ENCODE results near the gene CEACAM6. TPM values are rescaled to one million over a fixed set of nuclear protein-coding genes. Genes with fewer than 3 reads are reported as not detected.

The CEACAM6 gene
- total and polyA plus RNA-seq, 12 donors: 0.03 to 0.12 (median 0.10) TPM; not detected in 9

GRCh38 chr19:41771410-41771809 lies 16.1 kb downstream of the CEACAM6 start:
- Histone ChIP-seq H3K36me3 (no peaks in the 10 kb centered on the region), H3K4me1 (no peaks in the 10 kb centered on the region), H3K27me3 (peaks cover 0 to 45% (median 17%) of the 10 kb centered on the region in 7 donors), H3K27ac (no peak overlapping the region), H3K9me3 (no peaks in the 10 kb centered on the region), H3K4me3 (no peak overlapping the region)
- no peak for ATAC-seq
- no peak for DNase-seq
- 91 to 94% methylated on average over 2 of the region's 2 CpGs for WGBS, 2 donors
- intact Hi-C loops (cut with DNase I): no loop called here
- TF ChIP-seq, protein P1, sequence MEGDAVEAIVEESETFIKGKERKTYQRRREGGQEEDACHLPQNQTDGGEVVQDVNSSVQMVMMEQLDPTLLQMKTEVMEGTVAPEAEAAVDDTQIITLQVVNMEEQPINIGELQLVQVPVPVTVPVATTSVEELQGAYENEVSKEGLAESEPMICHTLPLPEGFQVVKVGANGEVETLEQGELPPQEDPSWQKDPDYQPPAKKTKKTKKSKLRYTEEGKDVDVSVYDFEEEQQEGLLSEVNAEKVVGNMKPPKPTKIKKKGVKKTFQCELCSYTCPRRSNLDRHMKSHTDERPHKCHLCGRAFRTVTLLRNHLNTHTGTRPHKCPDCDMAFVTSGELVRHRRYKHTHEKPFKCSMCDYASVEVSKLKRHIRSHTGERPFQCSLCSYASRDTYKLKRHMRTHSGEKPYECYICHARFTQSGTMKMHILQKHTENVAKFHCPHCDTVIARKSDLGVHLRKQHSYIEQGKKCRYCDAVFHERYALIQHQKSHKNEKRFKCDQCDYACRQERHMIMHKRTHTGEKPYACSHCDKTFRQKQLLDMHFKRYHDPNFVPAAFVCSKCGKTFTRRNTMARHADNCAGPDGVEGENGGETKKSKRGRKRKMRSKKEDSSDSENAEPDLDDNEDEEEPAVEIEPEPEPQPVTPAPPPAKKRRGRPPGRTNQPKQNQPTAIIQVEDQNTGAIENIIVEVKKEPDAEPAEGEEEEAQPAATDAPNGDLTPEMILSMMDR (IDR thresholded peaks at IDR 0.05): no peak

- H3K27me3 ChIP-seq: peaks cover 0 to 55% (median 32%) of the 10 kb centered on the region in 7 donors
Measured at GRCh38 chr19:41774515-41774980, 19.2 kb downstream of the CEACAM6 start.

DNA sequence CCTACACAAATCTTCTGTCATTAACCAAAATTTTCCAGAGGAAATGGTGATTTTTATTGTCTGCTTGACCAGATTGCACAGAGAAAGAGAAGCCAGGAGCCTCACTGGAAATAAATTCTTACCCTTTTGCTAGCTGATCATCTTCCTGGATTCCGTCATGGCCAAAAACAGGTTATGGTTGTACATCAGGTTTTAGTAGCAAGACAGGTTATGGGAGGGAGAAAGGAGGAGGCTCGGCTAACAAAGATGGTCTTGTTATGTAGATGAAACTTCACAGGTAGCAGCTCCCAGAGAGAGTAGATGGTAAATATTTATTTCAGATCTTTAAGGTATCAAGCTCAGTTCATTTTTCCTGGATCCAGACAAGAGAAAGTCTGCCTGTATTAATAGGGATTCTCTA lies 21.4 kb downstream of the CEACAM6 start:
- WGBS, 2 donors: 71 to 78% methylated on average over 2 of the region's 2 CpGs
- ATAC-seq (no peak), DNase-seq (no peak)
- Histone ChIP-seq H3K27me3 (peaks cover 0 to 71% (median 34%) of the 10 kb centered on the region in 7 donors), H3K9me3 (no peaks in the 10 kb centered on the region), H3K4me1 (no peaks in the 10 kb centered on the region), H3K27ac (no peak overlapping the region), H3K4me3 (no peak overlapping the region), H3K36me3 (no peaks in the 10 kb centered on the region)
- TF ChIP-seq, protein P1 (IDR thresholded peaks at IDR 0.05): no peak
- intact Hi-C loops (cut with DNase I): no loop called here

More at GRCh38 chr19:41774515-41774980, 19.2 kb downstream of the CEACAM6 start:
- no peak overlapping the region for H3K27ac ChIP-seq
- no peak for DNase-seq
- no peak overlapping the region for H3K4me3 ChIP-seq
- H3K9me3 ChIP-seq: no peaks in the 10 kb centered on the region
- WGBS, 2 donors: 66 to 68% methylated on average over 6 of the region's 6 CpGs
- intact Hi-C loops (cut with DNase I): no loop called here
- no peaks in the 10 kb centered on the region for H3K4me1 ChIP-seq
- H3K36me3 ChIP-seq: no peaks in the 10 kb centered on the region
- TF ChIP-seq, protein P1 (IDR thresholded peaks at IDR 0.05): no peak
- no peak for ATAC-seq

- Histone ChIP-seq H3K4me3 (no peak overlapping the region), H3K36me3 (no peaks in the 10 kb centered on the region), H3K9me3 (no peaks in the 10 kb centered on the region), H3K27me3 (peaks cover 0 to 82% (median 70%) of the 10 kb centered on the region in 7 donors), H3K4me1 (peaks cover 0 to 16% (median 0%) of the 10 kb centered on the region in 9 donors), H3K27ac (no peak overlapping the region)
- 56 to 59% methylated on average over 5 of the region's 5 CpGs for WGBS, 2 donors
- TF ChIP-seq, protein P1 (IDR thresholded peaks at IDR 0.05): no peak
- intact Hi-C loops (cut with DNase I): no loop called here
- DNase-seq (no peak), ATAC-seq (no peak)
Measured at GRCh38 chr19:41783612-41784011, 28.3 kb downstream of the CEACAM6 start.

Measured in heart right ventricle (tissue), 16 donors.